Ishikawa (cell line): Measurements from ENCODE around the gene TREML4.

Experiments used
- CEBPB ChIP-seq: IDR thresholded peaks from 2 replicates; pipeline ENCODE4 v1.6.1; 2012
- EP300 ChIP-seq: IDR thresholded peaks from 2 replicates; pipeline ENCODE4 v1.6.1; 2012; ENCODE audit warnings: borderline replicate concordance
- NFIC ChIP-seq: IDR thresholded peaks from 2 replicates; pipeline ENCODE4 v1.6.1; 2012
- RAD21 ChIP-seq: IDR thresholded peaks from 2 replicates; pipeline ENCODE4 v1.6.1; 2012; ENCODE audit warnings: low read depth
- REST ChIP-seq: IDR thresholded peaks from 2 replicates; pipeline ENCODE4 v1.6.1; 2012; ENCODE audit warnings: low read depth, mild to moderate bottlenecking
- TAF1 ChIP-seq: IDR thresholded peaks from 2 replicates; pipeline ENCODE4 v1.6.1; 2012; ENCODE audit warnings: low read depth, mild to moderate bottlenecking
- TCF12 ChIP-seq: IDR thresholded peaks from 2 replicates; pipeline ENCODE4 v1.6.1; 2012; ENCODE audit warnings: low read depth
- USF1 ChIP-seq: IDR thresholded peaks from 2 replicates; pipeline ENCODE4 v1.6.1; 2012
- YY1 ChIP-seq: IDR thresholded peaks from 2 replicates; pipeline ENCODE4 v1.6.1; 2012; ENCODE audit warnings: low read depth
- ZBTB7A ChIP-seq: IDR thresholded peaks from 2 replicates; pipeline ENCODE4 v1.6.1; 2012; ENCODE audit warnings: low read depth
- TF ChIP-seq, protein P1 (sequence below): IDR thresholded peaks from 2 replicates; pipeline ENCODE4 v1.6.1; 2012

GRCh38 chr6:41266541-41266940, 38.4 kb downstream of the TREML4 start:
- TF ChIP-seq TCF12: no peak
- TF ChIP-seq TAF1: no peak
- no peak for TF ChIP-seq RAD21
- no peak for TF ChIP-seq EP300
- TF ChIP-seq, protein P1, sequence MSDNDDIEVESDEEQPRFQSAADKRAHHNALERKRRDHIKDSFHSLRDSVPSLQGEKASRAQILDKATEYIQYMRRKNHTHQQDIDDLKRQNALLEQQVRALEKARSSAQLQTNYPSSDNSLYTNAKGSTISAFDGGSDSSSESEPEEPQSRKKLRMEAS: no peak
- TF ChIP-seq CEBPB: no peak
- TF ChIP-seq REST: no peak
- no peak for TF ChIP-seq YY1
- 0 out of 2 replicates have a peak, but pooled peaks have one; percentile 20 for TF ChIP-seq NFIC
- no peak for TF ChIP-seq USF1
- TF ChIP-seq ZBTB7A: no peak
